K562 (cell line): ENCODE data around the gene ZNF593OS. TPM values are rescaled to one million over a fixed set of nuclear protein-coding genes. Genes with fewer than 3 reads are reported as not detected.

ENCODE experiments used
- ADNP ChIP-seq: fragments of 200-800 bp; sonication (Bioruptor generic); IDR thresholded peaks from 2 replicates; pipeline ENCODE4 v1.6.1; 2016; ENCODE audit warnings: missing genetic modification characterization, missing compliant biosample characterization
- ATF1 ChIP-seq, 2 experiments: fragments of 450-650 bp in 1 of 2; IDR thresholded peaks; 2 replicates each; pipeline ENCODE4 v1.6.1; 2016; ENCODE audit warnings: missing compliant biosample characterization in 1 of 2, missing genetic modification characterization in 1 of 2
- BRD4 ChIP-seq: fragments of 200-600 bp; sonication (generic); IDR thresholded peaks from 2 replicates; pipeline ENCODE4 v1.6.1; 2017; ENCODE audit warnings: inconsistent platforms
- ESRRA ChIP-seq: fragments of 450-650 bp; IDR thresholded peaks from 2 replicates; pipeline ENCODE4 v1.6.1; 2014; ENCODE audit warnings: low read depth, mild to moderate bottlenecking, moderate library complexity, borderline replicate concordance
- JUNB ChIP-seq: fragments of 450-650 bp; formaldehyde crosslinking; conservative IDR thresholded peaks from 2 replicates; pipeline ENCODE4 v1.4.0; 2020; ENCODE audit warnings: mild to moderate bottlenecking
- KDM4B ChIP-seq, 2 experiments: fragments of 450-650 bp in 1 of 2; sonication (generic) in 1 of 2; IDR thresholded peaks; 2 replicates each; pipeline ENCODE4 v1.6.1; 2016 to 2017; ENCODE audit warnings: borderline replicate concordance in 2 of 2, antibody characterized with exemption in 1 of 2, low read depth in 1 of 2, mild to moderate bottlenecking in 1 of 2
- NRF1 ChIP-seq, 2 experiments: fragments of 450-650 bp; IDR thresholded peaks in 1 of 2; conservative IDR thresholded peaks in 1 of 2; 2 replicates each; pipeline ENCODE4 v1.6.1; 2014; ENCODE audit warnings: mild to moderate bottlenecking in 2 of 2
- SREBF2 ChIP-seq: sonication (generic); formaldehyde crosslinking; IDR thresholded peaks from 2 replicates; pipeline ENCODE4 v1.4.0; 2020; ENCODE audit warnings: mild to moderate bottlenecking, missing genetic modification reagents
- TCF7 ChIP-seq: sonication (generic); IDR thresholded peaks from 2 replicates; pipeline ENCODE4 v1.6.1; 2016; ENCODE audit warnings: antibody characterized with exemption, borderline replicate concordance
- ZNF263 ChIP-seq: sonication (generic); formaldehyde crosslinking; IDR thresholded peaks from 2 replicates; pipeline ENCODE4 v1.8.0; 2022; ENCODE audit warnings: mild to moderate bottlenecking, missing genetic modification reagents, borderline replicate concordance
- polyA plus RNA-seq, 8 experiments: library from polyadenylated mRNA; depleted of rRNA in 4 of 8; stranded (reverse) in 5 of 8; unstranded in 3 of 8; fragments of >200 nt; fragmentation: Nextera tagmentation in 2 of 8; fragmentation: Illumina TruSeq in 1 of 8; extraction: Ambion mirVana in 2 of 8; extraction: Trizol in 1 of 8; gene quantifications; 2 replicates each; pipeline versions ENCODE4 v1.2.1 to v1.2.3, GENCODE V29; 2011 to 2014; ENCODE audit warnings: inconsistent platforms in 1 of 8, missing spikeins in 1 of 8
- total RNA-seq, 7 experiments: library from RNA; depleted of rRNA in 6 of 7; stranded (reverse); fragments of >200 nt in 6 of 7; fragmentation: Illumina TruSeq in 2 of 7; extraction: Trizol in 2 of 7; gene quantifications; 2 replicates each; pipeline versions ENCODE4 v1.2.1 to v1.2.3, GENCODE V29; 2011 to 2021; ENCODE audit warnings: low replicate concordance in 1 of 7
- TF ChIP-seq, protein P1 (sequence below), 2 experiments: fragments of 450-650 bp; formaldehyde crosslinking in 1 of 2; IDR thresholded peaks; 2 replicates each; pipeline versions ENCODE4 v1.4.0 to v1.6.1; 2014 to 2020; ENCODE audit warnings: mild to moderate bottlenecking in 2 of 2, borderline replicate concordance in 1 of 2, low read depth in 1 of 2
- TF ChIP-seq, protein P2 (sequence below): fragments of 450-650 bp; IDR thresholded peaks from 2 replicates; pipeline ENCODE4 v1.6.1; 2016; ENCODE audit warnings: low read depth, mild to moderate bottlenecking, moderate library complexity

ZNF593OS gene
- total and polyA plus RNA-seq, 9 of the 15 experiments (the other 6 are each of a cell fraction or from before 2014, with no cell fraction given) = 0.24 to 0.27 TPM; not detected in 7

DNA sequence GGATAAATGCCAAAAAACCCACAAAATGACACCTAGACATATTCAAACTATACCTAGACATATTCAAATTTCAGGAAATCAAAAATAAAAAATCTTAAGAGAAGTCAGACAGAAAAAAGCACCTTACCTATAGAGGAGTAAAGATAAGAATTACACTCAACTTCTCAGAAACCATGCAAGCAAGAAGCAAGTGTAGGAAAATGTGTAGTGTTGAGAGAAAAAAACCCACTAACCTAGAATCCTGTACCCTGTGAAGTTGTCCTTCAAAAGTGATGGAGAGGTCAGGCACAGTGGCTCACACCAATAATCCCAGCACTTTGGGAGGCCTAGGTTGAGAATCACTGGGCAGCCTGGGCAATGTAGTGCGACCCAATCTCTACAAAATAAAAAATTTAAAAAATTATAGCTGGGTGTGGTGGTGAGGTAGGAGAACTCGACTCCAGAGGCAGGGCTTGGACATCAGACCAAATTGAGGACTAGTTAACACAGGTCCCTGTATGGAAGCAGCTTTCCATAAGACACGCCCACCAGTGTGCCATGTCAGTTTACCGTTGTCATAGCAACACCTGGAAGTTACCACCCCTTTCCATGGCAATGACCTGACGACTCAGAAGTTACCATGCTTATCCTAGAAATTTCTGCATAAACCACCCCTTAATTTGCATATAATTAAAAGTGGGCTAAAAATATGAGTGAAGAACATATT is 39.4 kb downstream of the ZNF593OS start (continued):
- TF ChIP-seq, protein P1, sequence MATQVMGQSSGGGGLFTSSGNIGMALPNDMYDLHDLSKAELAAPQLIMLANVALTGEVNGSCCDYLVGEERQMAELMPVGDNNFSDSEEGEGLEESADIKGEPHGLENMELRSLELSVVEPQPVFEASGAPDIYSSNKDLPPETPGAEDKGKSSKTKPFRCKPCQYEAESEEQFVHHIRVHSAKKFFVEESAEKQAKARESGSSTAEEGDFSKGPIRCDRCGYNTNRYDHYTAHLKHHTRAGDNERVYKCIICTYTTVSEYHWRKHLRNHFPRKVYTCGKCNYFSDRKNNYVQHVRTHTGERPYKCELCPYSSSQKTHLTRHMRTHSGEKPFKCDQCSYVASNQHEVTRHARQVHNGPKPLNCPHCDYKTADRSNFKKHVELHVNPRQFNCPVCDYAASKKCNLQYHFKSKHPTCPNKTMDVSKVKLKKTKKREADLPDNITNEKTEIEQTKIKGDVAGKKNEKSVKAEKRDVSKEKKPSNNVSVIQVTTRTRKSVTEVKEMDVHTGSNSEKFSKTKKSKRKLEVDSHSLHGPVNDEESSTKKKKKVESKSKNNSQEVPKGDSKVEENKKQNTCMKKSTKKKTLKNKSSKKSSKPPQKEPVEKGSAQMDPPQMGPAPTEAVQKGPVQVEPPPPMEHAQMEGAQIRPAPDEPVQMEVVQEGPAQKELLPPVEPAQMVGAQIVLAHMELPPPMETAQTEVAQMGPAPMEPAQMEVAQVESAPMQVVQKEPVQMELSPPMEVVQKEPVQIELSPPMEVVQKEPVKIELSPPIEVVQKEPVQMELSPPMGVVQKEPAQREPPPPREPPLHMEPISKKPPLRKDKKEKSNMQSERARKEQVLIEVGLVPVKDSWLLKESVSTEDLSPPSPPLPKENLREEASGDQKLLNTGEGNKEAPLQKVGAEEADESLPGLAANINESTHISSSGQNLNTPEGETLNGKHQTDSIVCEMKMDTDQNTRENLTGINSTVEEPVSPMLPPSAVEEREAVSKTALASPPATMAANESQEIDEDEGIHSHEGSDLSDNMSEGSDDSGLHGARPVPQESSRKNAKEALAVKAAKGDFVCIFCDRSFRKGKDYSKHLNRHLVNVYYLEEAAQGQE (IDR thresholded peaks at IDR 0.05; ENCODE audit: borderline replicate concordance) = no peak
- TF ChIP-seq, protein P1 (CRISPR knock-in tag; IDR thresholded peaks at IDR 0.05; ENCODE audit: low read depth) = no peak
- TF ChIP-seq TCF7 = no peak
- no peak for TF ChIP-seq ATF1 (CRISPR knock-in tag; IDR thresholded peaks at IDR 0.05)
- TF ChIP-seq ATF1 (tag; IDR thresholded peaks at IDR 0.05) = peak; percentile 26; the same call in 1 of the 2 replicates
- TF ChIP-seq BRD4 = no peak
- peak; percentile 25 to 40; a peak in 3 of 4 replicates for TF ChIP-seq NRF1 (conservative IDR thresholded peaks at IDR 0.05 in 1 of 2, IDR thresholded peaks at IDR 0.05 in 1 of 2)
- no peak for TF ChIP-seq KDM4B (IDR thresholded peaks at IDR 0.05; ENCODE audit: borderline replicate concordance in 2 of 2, low read depth in 1 of 2)
- TF ChIP-seq, protein P2, sequence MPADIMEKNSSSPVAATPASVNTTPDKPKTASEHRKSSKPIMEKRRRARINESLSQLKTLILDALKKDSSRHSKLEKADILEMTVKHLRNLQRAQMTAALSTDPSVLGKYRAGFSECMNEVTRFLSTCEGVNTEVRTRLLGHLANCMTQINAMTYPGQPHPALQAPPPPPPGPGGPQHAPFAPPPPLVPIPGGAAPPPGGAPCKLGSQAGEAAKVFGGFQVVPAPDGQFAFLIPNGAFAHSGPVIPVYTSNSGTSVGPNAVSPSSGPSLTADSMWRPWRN = no peak
- no peak for TF ChIP-seq SREBF2 (CRISPR knock-in tag)
- TF ChIP-seq JUNB (CRISPR knock-in tag) = no peak
- TF ChIP-seq ZNF263 = no peak
- TF ChIP-seq ADNP = no peak
- TF ChIP-seq ESRRA = no peak
